Calu3 (cell line): Measurements from ENCODE around the gene PLEKHA4. TPM values are rescaled to one million over a fixed set of nuclear protein-coding genes. Genes with fewer than 3 reads are reported as not detected.

ENCODE experiments used
- BruUV-seq: library from RNA; stranded (reverse); fragments of 400-500 nt; replicated peaks from 2 replicates; lab custom pipeline; 2021; lab: Mats Ljungman, UMichigan
- CTCF ChIA-PET: fragments of 300-600 bp; sonication (Branson Sonifier 250); formaldehyde crosslinking; loops from one replicate; lab custom pipeline; 2022; ENCODE audit warnings: antibody characterized with exemption; lab: Charles Lee
- DNase-seq: peaks from one replicate; pipeline ENCODE4 v3.0.0; 2022
- H3K27ac Mint-ChIP-seq: one replicate; pipeline ENCODE4 v1.8.0; 2022; ENCODE audit warnings: mixed read lengths; ENCODE audit not compliant: unreplicated experiment
- H3K27me3 Mint-ChIP-seq: one replicate; pipeline ENCODE4 v1.8.0; 2022; ENCODE audit warnings: mixed read lengths; ENCODE audit not compliant: unreplicated experiment
- H3K36me3 Mint-ChIP-seq: one replicate; pipeline ENCODE4 v1.8.0; 2022; ENCODE audit warnings: mild to moderate bottlenecking, moderate library complexity, mixed read lengths; ENCODE audit not compliant: insufficient read depth, unreplicated experiment
- H3K4me1 Mint-ChIP-seq: one replicate; pipeline ENCODE4 v1.8.0; 2022; ENCODE audit warnings: mild to moderate bottlenecking, low read depth, mixed read lengths; ENCODE audit not compliant: unreplicated experiment
- H3K4me3 Mint-ChIP-seq: one replicate; pipeline ENCODE4 v1.8.0; 2022; ENCODE audit warnings: mild to moderate bottlenecking, low read depth, moderate library complexity, mixed read lengths; ENCODE audit not compliant: unreplicated experiment
- H3K9me3 Mint-ChIP-seq: one replicate; pipeline ENCODE4 v1.8.0; 2022; ENCODE audit warnings: low read depth, mixed read lengths; ENCODE audit not compliant: unreplicated experiment
- CTCF ChIP-seq: fragments of 200-600 bp; IDR thresholded peaks from one replicate; pipeline ENCODE4 v1.8.0; 2022; ENCODE audit warnings: antibody characterized with exemption; ENCODE audit not compliant: unreplicated experiment
- intact Hi-C: fragments of 100-400 bp; cut with micrococcal nuclease; formaldehyde crosslinking; loops from one replicate; pipeline ENCODE4 v1.10.0; 2022; ENCODE audit not compliant: unreplicated experiment
- total RNA-seq: library from RNA; stranded (reverse); gene quantifications from 2 replicates; pipeline ENCODE4 v1.2.3, GENCODE V29; 2022

PLEKHA4 gene
- total RNA-seq, 1 experiment from 2014 or later, result 57.6 TPM

- CTCF ChIA-PET, result no interaction called here
- no peaks in the 10 kb centered on the region for H3K27me3 Mint-ChIP-seq
Measured at GRCh38 chr19:48862827-48863226, 5.6 kb downstream of the PLEKHA4 start.

GRCh38 chr19:48861313-48861712 lies 7.1 kb downstream of the PLEKHA4 start:
- no peaks in the 10 kb centered on the region for H3K4me1 Mint-ChIP-seq
- no peak overlapping the region for H3K27ac Mint-ChIP-seq
- no peaks in the 10 kb centered on the region for H3K27me3 Mint-ChIP-seq
- H3K36me3 Mint-ChIP-seq, result peaks cover 31% of the 10 kb centered on the region
- no peak for TF ChIP-seq CTCF
- intact Hi-C loops, result no loop called here
- BruUV-seq, result no TSS peak
- DNase-seq, result no peak
- CTCF ChIA-PET, result no interaction called here
- H3K4me3 Mint-ChIP-seq, result no peak overlapping the region
- H3K9me3 Mint-ChIP-seq, result no peaks in the 10 kb centered on the region

More at GRCh38 chr19:48862827-48863226, 5.6 kb downstream of the PLEKHA4 start:
- Mint-ChIP-seq H3K36me3 (peaks cover 33% of the 10 kb centered on the region), H3K9me3 (no peaks in the 10 kb centered on the region), H3K4me3 (no peak overlapping the region), H3K27ac (no peak overlapping the region), H3K4me1 (peaks cover 11% of the 10 kb centered on the region)
- intact Hi-C loops, result no loop called here
- TF ChIP-seq CTCF, result no peak
- no peak for DNase-seq
- no TSS peak for BruUV-seq

GRCh38 chr19:48859711-48860572 lies 8.5 kb downstream of the PLEKHA4 start:
- intact Hi-C loops, result no loop called here
- Mint-ChIP-seq H3K4me1 (peaks cover 3% of the 10 kb centered on the region), H3K36me3 (peaks cover 34% of the 10 kb centered on the region), H3K27me3 (no peaks in the 10 kb centered on the region), H3K4me3 (no peak overlapping the region), H3K27ac (no peak overlapping the region), H3K9me3 (no peaks in the 10 kb centered on the region)
- CTCF ChIA-PET, result no interaction called here
- no TSS peak for BruUV-seq
- TF ChIP-seq CTCF, result no peak
- DNase-seq, result no peak

GRCh38 chr19:48858984-48859710 lies 9.3 kb downstream of the PLEKHA4 start:
- Mint-ChIP-seq H3K4me1 (peaks cover 7% of the 10 kb centered on the region), H3K4me3 (no peak overlapping the region), H3K9me3 (no peaks in the 10 kb centered on the region), H3K36me3 (peaks cover 32% of the 10 kb centered on the region), H3K27ac (no peak overlapping the region), H3K27me3 (no peaks in the 10 kb centered on the region)
- no TSS peak for BruUV-seq
- CTCF ChIA-PET, result no interaction called here
- TF ChIP-seq CTCF, result no peak
- no peak for DNase-seq
- intact Hi-C loops, result no loop called here
